Keratinocyte (primary cell): ENCODE data around the gene ALDH6A1. TPM values are rescaled to one million over a fixed set of nuclear protein-coding genes. Genes with fewer than 3 reads are reported as not detected.

Experiments used
- DNase-seq: peaks from one replicate; pipeline ENCODE4 v3.0.0-alpha.2; 2011; ENCODE audit warnings: low read depth, missing footprints, low spot score
- FAIRE-seq: peaks from 2 replicates; lab custom pipeline; 2011; peaks lifted over from hg19 to GRCh38; lab: Jason Lieb, UNC
- H2AFZ ChIP-seq: 2 replicates; pipeline ENCODE4 v1.6.0; 2012; ENCODE audit warnings: low read length, control low read depth, inconsistent platforms; ENCODE audit not compliant: control insufficient read depth
- H3K27ac ChIP-seq: 2 replicates; pipeline ENCODE4 v1.5.1; 2011; ENCODE audit warnings: low read length; ENCODE audit not compliant: control insufficient read depth, insufficient read depth
- H3K27me3 ChIP-seq: 3 replicates; pipeline ENCODE4 v1.6.0; 2011; ENCODE audit warnings: low read length; ENCODE audit not compliant: control insufficient read depth, insufficient read depth; ENCODE audit errors: extremely low read depth
- H3K36me3 ChIP-seq, 2 experiments: 2 replicates in 1 of 2; 3 replicates in 1 of 2; pipeline ENCODE4 v1.5.1; 2011; ENCODE audit warnings: low read length in 2 of 2, mild to moderate bottlenecking in 1 of 2; ENCODE audit not compliant: control insufficient read depth in 2 of 2, insufficient read depth in 2 of 2; ENCODE audit errors: extremely low read depth in 1 of 2
- H3K4me1 ChIP-seq: 3 replicates; pipeline ENCODE4 v1.5.1; 2011; ENCODE audit warnings: low read length; ENCODE audit not compliant: control insufficient read depth, insufficient read depth; ENCODE audit errors: extremely low read depth
- H3K4me2 ChIP-seq: 3 replicates; pipeline ENCODE4 v1.6.0; 2011; ENCODE audit warnings: low read depth, low read length; ENCODE audit not compliant: control insufficient read depth, insufficient read depth; ENCODE audit errors: extremely low read depth
- H3K4me3 ChIP-seq, 3 experiments: fragments of 200-600 bp in 1 of 3; sonication (generic) in 1 of 3; 2 replicates in 2 of 3; 3 replicates in 1 of 3; pipeline ENCODE4 v1.5.1; 2011 to 2016; ENCODE audit warnings: low read length in 3 of 3, mild to moderate bottlenecking in 3 of 3, control low read depth in 2 of 3, inconsistent platforms in 1 of 3, low read depth in 1 of 3, mixed read lengths in 1 of 3, mixed run types in 1 of 3, moderate library complexity in 1 of 3; ENCODE audit not compliant: control insufficient read depth in 2 of 3, insufficient read depth in 2 of 3; ENCODE audit errors: extremely low read depth in 1 of 3
- H3K79me2 ChIP-seq: 2 replicates; pipeline ENCODE4 v1.6.0; 2012; ENCODE audit warnings: low read length; ENCODE audit not compliant: control insufficient read depth, insufficient read depth
- H3K9ac ChIP-seq: 3 replicates; pipeline ENCODE4 v1.6.0; 2011; ENCODE audit warnings: low read length; ENCODE audit not compliant: control insufficient read depth, insufficient read depth; ENCODE audit errors: extremely low read depth
- H3K9me1 ChIP-seq: 3 replicates; pipeline ENCODE4 v1.6.0; 2011; ENCODE audit warnings: low read length; ENCODE audit not compliant: control insufficient read depth, insufficient read depth; ENCODE audit errors: extremely low read depth
- H3K9me3 ChIP-seq: 2 replicates; pipeline ENCODE4 v1.5.1; 2012; ENCODE audit warnings: low read depth, low read length; ENCODE audit not compliant: control insufficient read depth
- H4K20me1 ChIP-seq: 3 replicates; pipeline ENCODE4 v1.6.0; 2011; ENCODE audit warnings: low read length; ENCODE audit not compliant: control insufficient read depth, insufficient read depth; ENCODE audit errors: extremely low read depth
- CTCF ChIP-seq, 3 experiments: IDR thresholded peaks in 1 of 3; conservative IDR thresholded peaks in 1 of 3; optimal IDR thresholded peaks in 1 of 3; 2 replicates in 2 of 3; 3 replicates in 1 of 3; pipeline versions ENCODE3 to v1.5.1; 2011; ENCODE audit warnings: low read length in 3 of 3, mild to moderate bottlenecking in 3 of 3, moderate library complexity in 2 of 3, control low read depth in 1 of 3, inconsistent platforms in 1 of 3; ENCODE audit not compliant: insufficient read depth in 2 of 3; ENCODE audit errors: extremely low read depth in 1 of 3
- EZH2 ChIP-seq: IDR thresholded peaks from one replicate; pipeline ENCODE4 v1.6.1; 2012; ENCODE audit warnings: inconsistent platforms, mild to moderate bottlenecking, low read length, moderate library complexity
- dilution Hi-C: fragments of 300-500 bp; cut with MboI; formaldehyde crosslinking; loops from one replicate; pipeline ENCODE4 v1.7.0; 2020; ENCODE audit warnings: low sequenced_read_pairs; ENCODE audit not compliant: extremely low pct_ligation_motif_present
- polyA plus RNA-seq, 5 experiments: library from polyadenylated mRNA; depleted of rRNA in 3 of 5; stranded (reverse) in 3 of 5; stranded (forward) in 1 of 5; unstranded in 1 of 5; fragments of >200 nt; gene quantifications; 1 replicate in 1 of 5; 2 replicates in 3 of 5; 3 replicates in 1 of 5; pipeline versions ENCODE4 v1.2.1 to v1.2.3, GENCODE V29; 2011 to 2012; ENCODE audit warnings: missing spikeins in 2 of 5, low read depth in 1 of 5, low replicate concordance in 1 of 5

Gene ALDH6A1
- polyA plus RNA-seq, 1 donor (not counting 4 experiments of a cell fraction or from before 2014, with no cell fraction given): 8.0 TPM

GRCh38 chr14:74015176-74015575 lies 69.1 kb downstream of the ALDH6A1 start:
- H4K20me1 ChIP-seq: no peaks in the 10 kb centered on the region
- H2AFZ ChIP-seq: no peak overlapping the region
- dilution Hi-C loops: no loop called here
- no peaks in the 10 kb centered on the region for H3K27me3 ChIP-seq
- no peak for FAIRE-seq
- H3K9me1 ChIP-seq: no peaks in the 10 kb centered on the region
- no peak overlapping the region for H3K9ac ChIP-seq
- no peaks in the 10 kb centered on the region for H3K9me3 ChIP-seq
- DNase-seq: no peak
- no peak overlapping the region for H3K27ac ChIP-seq
- no peak overlapping the region for H3K4me2 ChIP-seq
- H3K79me2 ChIP-seq: no peaks in the 10 kb centered on the region
- H3K36me3 ChIP-seq: peaks cover 1 to 3% of the 10 kb centered on the region in 2 experiments
- TF ChIP-seq CTCF (optimal IDR thresholded peaks at IDR 0.05 in 1 of 3, IDR thresholded peaks at IDR 0.05 in 1 of 3, conservative IDR thresholded peaks at IDR 0.05 in 1 of 3; ENCODE audit: extremely low read depth in 1 of 3, insufficient read depth in 2 of 3, low read length in 3 of 3) (no peak), EZH2 (no peak)
- H3K4me1 ChIP-seq: peaks cover 9% of the 10 kb centered on the region
- no peak overlapping the region for H3K4me3 ChIP-seq

- no peaks in the 10 kb centered on the region for H3K79me2 ChIP-seq
- DNase-seq: no peak
- H3K9ac ChIP-seq: no peak overlapping the region
- H3K9me3 ChIP-seq: no peaks in the 10 kb centered on the region
- no peak overlapping the region for H3K4me2 ChIP-seq
- TF ChIP-seq CTCF (optimal IDR thresholded peaks at IDR 0.05 in 1 of 3, IDR thresholded peaks at IDR 0.05 in 1 of 3, conservative IDR thresholded peaks at IDR 0.05 in 1 of 3; ENCODE audit: extremely low read depth in 1 of 3, insufficient read depth in 2 of 3, low read length in 3 of 3) (no peak), EZH2 (no peak)
- H3K36me3 ChIP-seq: peaks cover 1 to 3% of the 10 kb centered on the region in 2 experiments
- no peak overlapping the region for H3K4me3 ChIP-seq
- no peaks in the 10 kb centered on the region for H3K27me3 ChIP-seq
- dilution Hi-C loops: no loop called here
- no peak for FAIRE-seq
- peaks cover 4% of the 10 kb centered on the region for H3K4me1 ChIP-seq
- no peaks in the 10 kb centered on the region for H4K20me1 ChIP-seq
- H3K27ac ChIP-seq: no peak overlapping the region
- H3K9me1 ChIP-seq: no peaks in the 10 kb centered on the region
- H2AFZ ChIP-seq: no peak overlapping the region
Observed at GRCh38 chr14:74014299-74014698, 70.0 kb downstream of the ALDH6A1 start.
